PC-9 (cell line): ENCODE data around the gene STRC.

ENCODE experiments used
- EZH2 ChIP-seq: fragments of 200-600 bp; sonication (generic); IDR thresholded peaks from 2 replicates; pipeline ENCODE4 v1.8.0; 2017; ENCODE audit warnings: antibody characterized with exemption, low read depth
- TF ChIP-seq, protein P1 (sequence below): fragments of 200-600 bp; sonication (generic); conservative IDR thresholded peaks from 2 replicates; pipeline ENCODE4 v1.6.1; 2017; ENCODE audit warnings: mixed run types, antibody characterized with exemption, mild to moderate bottlenecking, moderate library complexity

DNA sequence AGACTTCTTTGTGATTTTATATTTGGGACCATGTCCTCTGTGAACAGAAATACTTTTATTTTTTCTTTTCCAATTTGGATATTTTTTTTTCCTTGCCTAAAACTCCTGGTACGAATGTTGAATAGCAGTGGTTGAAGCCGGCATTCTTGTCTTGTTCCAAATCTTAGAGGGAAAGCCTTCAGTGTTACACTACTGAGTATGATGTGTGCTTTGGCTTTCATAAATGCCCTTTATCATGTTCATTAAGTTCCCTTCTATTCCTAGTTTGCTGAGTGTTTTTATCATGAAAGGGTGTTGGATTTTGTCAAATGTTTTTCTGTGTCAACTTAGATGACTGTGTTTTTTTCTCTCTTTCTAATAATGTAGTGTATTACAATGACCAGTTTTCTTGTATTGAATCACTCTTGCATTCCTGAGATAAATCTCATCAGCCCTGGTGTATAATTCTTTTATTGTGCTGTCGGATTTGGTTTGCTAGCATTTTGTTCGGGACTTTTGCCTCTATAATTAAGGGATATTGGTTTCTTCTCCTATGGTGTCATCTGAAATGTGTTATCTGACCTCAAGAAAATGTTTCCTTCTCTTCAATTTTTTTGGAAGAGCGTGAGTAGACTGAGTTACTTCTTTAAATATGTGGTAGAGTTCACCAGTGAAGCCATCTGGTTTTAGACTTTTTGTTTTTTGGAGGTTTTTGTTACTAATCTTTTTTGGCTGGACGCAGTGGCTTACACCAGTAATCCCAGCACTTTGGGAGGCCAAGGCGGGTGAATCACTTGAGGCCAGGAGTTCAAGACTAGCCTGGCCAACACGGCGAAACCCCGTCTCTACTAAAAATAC lies 67.9 kb downstream of the STRC start:
- TF ChIP-seq, protein P1, sequence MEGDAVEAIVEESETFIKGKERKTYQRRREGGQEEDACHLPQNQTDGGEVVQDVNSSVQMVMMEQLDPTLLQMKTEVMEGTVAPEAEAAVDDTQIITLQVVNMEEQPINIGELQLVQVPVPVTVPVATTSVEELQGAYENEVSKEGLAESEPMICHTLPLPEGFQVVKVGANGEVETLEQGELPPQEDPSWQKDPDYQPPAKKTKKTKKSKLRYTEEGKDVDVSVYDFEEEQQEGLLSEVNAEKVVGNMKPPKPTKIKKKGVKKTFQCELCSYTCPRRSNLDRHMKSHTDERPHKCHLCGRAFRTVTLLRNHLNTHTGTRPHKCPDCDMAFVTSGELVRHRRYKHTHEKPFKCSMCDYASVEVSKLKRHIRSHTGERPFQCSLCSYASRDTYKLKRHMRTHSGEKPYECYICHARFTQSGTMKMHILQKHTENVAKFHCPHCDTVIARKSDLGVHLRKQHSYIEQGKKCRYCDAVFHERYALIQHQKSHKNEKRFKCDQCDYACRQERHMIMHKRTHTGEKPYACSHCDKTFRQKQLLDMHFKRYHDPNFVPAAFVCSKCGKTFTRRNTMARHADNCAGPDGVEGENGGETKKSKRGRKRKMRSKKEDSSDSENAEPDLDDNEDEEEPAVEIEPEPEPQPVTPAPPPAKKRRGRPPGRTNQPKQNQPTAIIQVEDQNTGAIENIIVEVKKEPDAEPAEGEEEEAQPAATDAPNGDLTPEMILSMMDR = no peak
- TF ChIP-seq EZH2 = no peak
